Neural progenitor cell (in vitro differentiated cells): ENCODE measurements around the gene MPV17L2. TPM values are rescaled to one million over a fixed set of nuclear protein-coding genes. Genes with fewer than 3 reads are reported as not detected.

Experiments
- DNase-seq: peaks from one replicate; pipeline ENCODE4 v3.0.0-alpha.2; 2016; ENCODE audit warnings: low spot score
- H2AFZ ChIP-seq: fragments of 200-600 bp; sonication (generic); replicated peaks from 2 replicates; pipeline ENCODE4 v1.6.1; 2016; ENCODE audit warnings: antibody characterized with exemption
- H3F3A ChIP-seq: fragments of 200-600 bp; sonication (generic); 2 replicates; pipeline ENCODE4 v1.6.1; 2016; ENCODE audit warnings: antibody characterized with exemption, low read depth
- H3K27ac ChIP-seq: fragments of 200-600 bp; sonication (generic); 2 replicates; pipeline ENCODE4 v1.5.1; 2016; ENCODE audit warnings: mild to moderate bottlenecking
- H3K27me3 ChIP-seq: fragments of 200-600 bp; sonication (generic); 2 replicates; pipeline ENCODE4 v1.6.1; 2016; ENCODE audit warnings: mild to moderate bottlenecking, moderate library complexity
- H3K36me3 ChIP-seq: fragments of 200-600 bp; sonication (generic); 2 replicates; pipeline ENCODE4 v1.5.1; 2016
- H3K4me1 ChIP-seq: fragments of 200-600 bp; sonication (generic); 2 replicates; pipeline ENCODE4 v1.6.1; 2016; ENCODE audit warnings: mixed run types
- H3K4me2 ChIP-seq: fragments of 200-600 bp; sonication (generic); 2 replicates; pipeline ENCODE4 v1.6.1; 2016
- H3K4me3 ChIP-seq: fragments of 200-600 bp; sonication (generic); 2 replicates; pipeline ENCODE4 v1.5.1; 2016
- H3K79me2 ChIP-seq: fragments of 200-600 bp; sonication (generic); 2 replicates; pipeline ENCODE4 v1.6.1; 2016; ENCODE audit warnings: low read depth
- H3K9ac ChIP-seq: fragments of 200-600 bp; sonication (generic); 2 replicates; pipeline ENCODE4 v1.6.1; 2016
- H3K9me3 ChIP-seq: fragments of 200-600 bp; sonication (generic); 2 replicates; pipeline ENCODE4 v1.5.1; 2016; ENCODE audit warnings: low read depth
- H4K20me1 ChIP-seq: fragments of 200-600 bp; sonication (generic); 2 replicates; pipeline ENCODE4 v1.6.1; 2016; ENCODE audit warnings: low read depth
- H3K27ac Mint-ChIP-seq: 3 replicates; pipeline ENCODE4 v1.8.0; 2021; ENCODE audit warnings: mixed read lengths
- H3K27me3 Mint-ChIP-seq: 2 replicates; pipeline ENCODE4 v1.8.0; 2022; ENCODE audit warnings: low read depth, mild to moderate bottlenecking, inconsistent platforms, moderate library complexity, mixed read lengths; ENCODE audit not compliant: insufficient read depth
- H3K36me3 Mint-ChIP-seq: 3 replicates; pipeline ENCODE4 v1.8.0; 2021; ENCODE audit warnings: mixed read lengths
- H3K4me1 Mint-ChIP-seq: 3 replicates; pipeline ENCODE4 v1.8.0; 2021; ENCODE audit warnings: mixed read lengths
- H3K4me3 Mint-ChIP-seq: 3 replicates; pipeline ENCODE4 v1.8.0; 2021; ENCODE audit warnings: mild to moderate bottlenecking, moderate library complexity, mixed read lengths
- H3K9me3 Mint-ChIP-seq: 3 replicates; pipeline ENCODE4 v1.8.0; 2020; ENCODE audit warnings: mixed read lengths
- CTCF ChIP-seq: fragments of 200-600 bp; sonication (generic); IDR thresholded peaks from 2 replicates; pipeline ENCODE4 v1.5.1; 2017; ENCODE audit warnings: antibody characterized with exemption, mild to moderate bottlenecking
- EZH2 ChIP-seq: fragments of 200-600 bp; sonication (generic); IDR thresholded peaks from 2 replicates; pipeline ENCODE4 v1.6.1; 2017; ENCODE audit warnings: antibody characterized with exemption, mild to moderate bottlenecking, moderate library complexity
- EZH2phosphoT487 ChIP-seq: fragments of 200-600 bp; sonication (generic); IDR thresholded peaks from 2 replicates; pipeline ENCODE4 v1.6.1; 2017; ENCODE audit warnings: antibody characterized with exemption
- total RNA-seq: library from RNA; depleted of rRNA; stranded (reverse); fragments of >200 nt; gene quantifications from 2 replicates; pipeline ENCODE4 v1.2.3, GENCODE V29; 2015; ENCODE audit warnings: low replicate concordance

The MPV17L2 gene
- total RNA-seq, 1 donor from 2014 or later: 28.1 TPM

GRCh38 chr19:18153556-18154134 lies 39.4 kb upstream of the MPV17L2 start:
- H3K4me1 ChIP-seq: peaks cover 16% of the 10 kb centered on the region

GRCh38 chr19:18155095-18156087 lies 37.6 kb upstream of the MPV17L2 start:
- Histone ChIP-seq H3K9me3 (no peaks in the 10 kb centered on the region), H3F3A (peaks cover 49% of the 10 kb centered on the region), H3K79me2 (peaks cover 27% of the 10 kb centered on the region), H4K20me1 (peaks cover 26% of the 10 kb centered on the region), H3K27me3 (no peaks in the 10 kb centered on the region), H3K4me2 (no peak overlapping the region), H3K36me3 (no peaks in the 10 kb centered on the region), H3K4me3 (no peak overlapping the region), H3K4me1 (peaks cover 16% of the 10 kb centered on the region), H3K9ac (no peak overlapping the region), H2AFZ (no peak overlapping the region), H3K27ac (no peak overlapping the region)
- peaks cover 33% of the 10 kb centered on the region for H3K4me1 Mint-ChIP-seq
- peaks cover 10% of the 10 kb centered on the region for H3K27me3 Mint-ChIP-seq
- no peak overlapping the region for H3K27ac Mint-ChIP-seq
- TF ChIP-seq CTCF: no peak
- no peak for TF ChIP-seq EZH2
- TF ChIP-seq EZH2phosphoT487: no peak
- no peak overlapping the region for H3K4me3 Mint-ChIP-seq
- H3K36me3 Mint-ChIP-seq: peaks cover 4% of the 10 kb centered on the region
- no peak for DNase-seq
- no peaks in the 10 kb centered on the region for H3K9me3 Mint-ChIP-seq

More at GRCh38 chr19:18153556-18154134, 39.4 kb upstream of the MPV17L2 start:
- Histone ChIP-seq H3K27me3 (no peaks in the 10 kb centered on the region), H4K20me1 (peaks cover 26% of the 10 kb centered on the region), H3K27ac (no peak overlapping the region), H3K4me3 (peak overlapping the region; percentile 91), H2AFZ (peak overlapping the region; percentile 55), H3K79me2 (peaks cover 25% of the 10 kb centered on the region), H3F3A (peaks cover 43% of the 10 kb centered on the region), H3K36me3 (no peaks in the 10 kb centered on the region), H3K9me3 (no peaks in the 10 kb centered on the region), H3K9ac (peak overlapping the region; percentile 93), H3K4me2 (peak overlapping the region; percentile 91)
- H3K36me3 Mint-ChIP-seq: peaks cover 3% of the 10 kb centered on the region
- no peak for TF ChIP-seq CTCF
- no peak for TF ChIP-seq EZH2
- TF ChIP-seq EZH2phosphoT487: no peak
- peaks cover 32% of the 10 kb centered on the region for H3K4me1 Mint-ChIP-seq
- peaks cover 7% of the 10 kb centered on the region for H3K27me3 Mint-ChIP-seq
- peak; percentile 46 for DNase-seq
- H3K9me3 Mint-ChIP-seq: no peaks in the 10 kb centered on the region
- peak overlapping the region; percentile 97 for H3K27ac Mint-ChIP-seq
- H3K4me3 Mint-ChIP-seq: peak overlapping the region; percentile 92

- H3K79me2 ChIP-seq: peaks cover 27% of the 10 kb centered on the region
- no peak overlapping the region for H3K4me3 ChIP-seq
- no peaks in the 10 kb centered on the region for H3K27me3 ChIP-seq
- no peaks in the 10 kb centered on the region for H3K36me3 ChIP-seq
- H4K20me1 ChIP-seq: peaks cover 26% of the 10 kb centered on the region
- peaks cover 34% of the 10 kb centered on the region for H3K4me1 Mint-ChIP-seq
- H3K27ac Mint-ChIP-seq: peak overlapping the region; percentile 35
- H3K9ac ChIP-seq: no peak overlapping the region
- H3K27me3 Mint-ChIP-seq: peaks cover 10% of the 10 kb centered on the region
- TF ChIP-seq EZH2 (no peak), CTCF (no peak)
- peaks cover 5% of the 10 kb centered on the region for H3K36me3 Mint-ChIP-seq
- H3K4me2 ChIP-seq: no peak overlapping the region
- no peaks in the 10 kb centered on the region for H3K9me3 Mint-ChIP-seq
- no peak overlapping the region for H2AFZ ChIP-seq
- DNase-seq: no peak
- peak overlapping the region; percentile 20 for H3K4me3 Mint-ChIP-seq
- H3K9me3 ChIP-seq: no peaks in the 10 kb centered on the region
- H3K4me1 ChIP-seq: peaks cover 19% of the 10 kb centered on the region
- peaks cover 45% of the 10 kb centered on the region for H3F3A ChIP-seq
- no peak overlapping the region for H3K27ac ChIP-seq
These were observed 36.8 kb upstream of the MPV17L2 start for GRCh38 chr19:18156268-18156667.
